Neural cell (in vitro differentiated cells): Measurements from ENCODE around the gene ASTL.

Experiments
- EP300 ChIP-seq: fragments of 450-650 bp; conservative IDR thresholded peaks from 2 replicates; pipeline ENCODE4 v1.6.1; 2014; ENCODE audit warnings: antibody characterized with exemption, mild to moderate bottlenecking, moderate library complexity; ENCODE audit not compliant: poor library complexity, severe bottlenecking
- SMC3 ChIP-seq: fragments of 450-650 bp; conservative IDR thresholded peaks from 2 replicates; pipeline ENCODE4 v1.6.1; 2014; ENCODE audit warnings: antibody characterized with exemption, mild to moderate bottlenecking, moderate library complexity; ENCODE audit not compliant: poor library complexity
- TAF1 ChIP-seq: IDR thresholded peaks from 2 replicates; pipeline ENCODE4 v1.6.1; 2012; ENCODE audit warnings: low read depth
- TF ChIP-seq, protein P1 (sequence below): fragments of 450-650 bp; IDR thresholded peaks from 2 replicates; pipeline ENCODE4 v1.5.1; 2014; ENCODE audit warnings: antibody characterized with exemption, mild to moderate bottlenecking, moderate library complexity; ENCODE audit not compliant: poor library complexity, severe bottlenecking

DNA sequence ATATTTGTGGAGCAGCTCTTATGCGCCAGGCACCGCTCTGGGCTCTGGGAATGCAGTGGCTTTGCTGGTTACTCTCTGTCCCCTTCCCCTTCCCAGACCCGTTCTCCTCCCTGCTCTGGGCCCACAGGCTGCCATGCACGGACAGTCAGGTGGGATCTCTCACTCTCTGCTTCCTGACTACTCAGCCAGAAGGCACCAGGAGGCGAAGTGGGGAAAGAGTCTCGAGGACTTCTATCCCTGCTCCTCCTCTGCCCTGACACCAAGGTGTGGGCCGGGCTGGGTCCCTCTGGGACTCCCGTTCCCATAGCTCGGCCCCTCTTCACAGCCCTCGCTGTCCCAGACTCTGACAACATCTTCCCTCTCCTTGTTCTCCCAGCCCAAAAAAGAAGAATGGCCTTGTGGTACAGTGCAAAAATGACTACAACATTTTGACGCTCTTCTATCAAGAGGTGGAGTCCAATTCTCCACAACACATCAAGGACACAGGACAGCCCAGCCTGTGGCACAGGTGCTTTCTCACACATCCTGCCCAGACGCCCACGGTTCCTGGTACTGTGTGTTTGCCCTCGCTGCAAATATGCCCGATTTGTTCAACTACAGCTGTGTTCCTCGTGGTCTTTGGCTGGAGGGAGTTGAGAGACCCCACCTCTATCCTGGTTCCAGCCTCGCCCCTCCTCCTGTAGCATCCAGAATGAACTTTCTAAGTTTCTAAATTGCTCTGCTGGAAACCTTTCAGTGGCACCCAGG is 21.0 kb upstream of the ASTL start:
- no peak for TF ChIP-seq TAF1
- no peak for TF ChIP-seq EP300
- TF ChIP-seq SMC3, result no peak
- TF ChIP-seq, protein P1, sequence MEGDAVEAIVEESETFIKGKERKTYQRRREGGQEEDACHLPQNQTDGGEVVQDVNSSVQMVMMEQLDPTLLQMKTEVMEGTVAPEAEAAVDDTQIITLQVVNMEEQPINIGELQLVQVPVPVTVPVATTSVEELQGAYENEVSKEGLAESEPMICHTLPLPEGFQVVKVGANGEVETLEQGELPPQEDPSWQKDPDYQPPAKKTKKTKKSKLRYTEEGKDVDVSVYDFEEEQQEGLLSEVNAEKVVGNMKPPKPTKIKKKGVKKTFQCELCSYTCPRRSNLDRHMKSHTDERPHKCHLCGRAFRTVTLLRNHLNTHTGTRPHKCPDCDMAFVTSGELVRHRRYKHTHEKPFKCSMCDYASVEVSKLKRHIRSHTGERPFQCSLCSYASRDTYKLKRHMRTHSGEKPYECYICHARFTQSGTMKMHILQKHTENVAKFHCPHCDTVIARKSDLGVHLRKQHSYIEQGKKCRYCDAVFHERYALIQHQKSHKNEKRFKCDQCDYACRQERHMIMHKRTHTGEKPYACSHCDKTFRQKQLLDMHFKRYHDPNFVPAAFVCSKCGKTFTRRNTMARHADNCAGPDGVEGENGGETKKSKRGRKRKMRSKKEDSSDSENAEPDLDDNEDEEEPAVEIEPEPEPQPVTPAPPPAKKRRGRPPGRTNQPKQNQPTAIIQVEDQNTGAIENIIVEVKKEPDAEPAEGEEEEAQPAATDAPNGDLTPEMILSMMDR, result no peak
